ENCODE results near the gene RPL41.

- TF ChIP-seq POLR2A (IDR thresholded peaks at IDR 0.05; ENCODE audit: low read depth, low read length) (no peak), TAF1 (IDR thresholded peaks at IDR 0.05; ENCODE audit: low read depth, low read length) (no peak), POLR2AphosphoS5 (IDR thresholded peaks at IDR 0.05; ENCODE audit: low read depth, low read length) (no peak), POU2F2 (IDR thresholded peaks at IDR 0.05; ENCODE audit: low read depth, low read length) (no peak), SPI1 (IDR thresholded peaks at IDR 0.05; ENCODE audit: low read depth, low read length) (no peak)
Measured at GRCh38 chr12:56103823-56104108, 12.7 kb upstream of the RPL41 start.
